GM21447 (cell line): ENCODE data around the gene WASHC1.
"Not testable (repeated sequence)": the region's sequence is repeated elsewhere in the genome, so short reads cannot be mapped to it uniquely, and the experiment has no call there.

Experiments
- ATAC-seq: cut with Tn5 transposase; IDR thresholded peaks from one replicate; pipeline ENCODE4 v1.9.1; 2021; ENCODE audit not compliant: unreplicated experiment

WASHC1 gene

DNA sequence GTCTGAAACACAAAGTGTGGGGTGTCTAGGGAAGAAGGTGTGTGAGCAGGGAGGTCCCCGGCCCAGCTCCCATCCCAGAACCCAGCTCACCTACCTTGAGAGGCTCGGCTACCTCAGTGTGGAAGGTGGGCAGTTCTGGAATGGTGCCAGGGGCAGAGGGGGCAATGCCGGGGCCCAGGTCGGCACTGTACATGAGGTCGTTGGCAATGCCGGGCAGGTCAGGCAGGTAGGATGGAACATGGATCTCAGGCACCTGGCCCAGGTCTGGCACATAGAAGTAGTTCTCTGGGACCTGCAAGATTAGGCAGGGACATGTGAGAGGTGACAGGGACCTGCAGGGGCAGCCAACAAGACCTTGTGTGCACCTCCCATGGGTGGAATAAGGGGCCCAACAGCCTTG lies 12.4 kb downstream of the WASHC1 start:
- ATAC-seq: not testable (repeated sequence)

DNA sequence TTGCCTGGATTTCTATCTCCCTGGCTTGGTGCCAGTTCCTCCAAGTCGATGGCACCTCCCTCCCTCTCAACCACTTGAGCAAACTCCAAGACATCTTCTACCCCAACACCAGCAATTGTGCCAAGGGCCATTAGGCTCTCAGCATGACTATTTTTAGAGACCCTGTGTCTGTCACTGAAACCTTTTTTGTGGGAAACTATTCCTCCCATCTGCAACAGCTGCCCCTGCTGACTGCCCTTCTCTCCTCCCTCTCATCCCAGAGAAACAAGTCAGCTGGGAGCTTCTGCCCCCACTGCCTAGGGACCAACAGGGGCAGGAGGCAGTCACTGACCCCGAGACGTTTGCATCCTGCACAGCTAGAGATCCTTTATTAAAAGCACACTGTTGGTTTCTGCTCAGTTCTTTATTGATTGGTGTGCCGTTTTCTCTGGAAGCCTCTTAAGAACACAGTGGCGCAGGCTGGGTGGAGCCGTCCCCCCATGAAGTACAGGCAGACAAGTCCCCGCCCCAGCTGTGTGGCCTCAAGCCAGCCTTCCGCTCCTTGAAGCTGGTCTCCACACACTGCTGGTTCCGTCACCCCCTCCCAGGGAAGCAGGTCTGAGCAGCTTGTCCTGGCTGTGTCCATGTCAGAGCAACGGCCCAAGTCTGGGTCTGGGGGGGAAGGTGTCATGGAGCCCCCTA lies 15.0 kb downstream of the WASHC1 start:
- not testable (repeated sequence) for ATAC-seq

DNA sequence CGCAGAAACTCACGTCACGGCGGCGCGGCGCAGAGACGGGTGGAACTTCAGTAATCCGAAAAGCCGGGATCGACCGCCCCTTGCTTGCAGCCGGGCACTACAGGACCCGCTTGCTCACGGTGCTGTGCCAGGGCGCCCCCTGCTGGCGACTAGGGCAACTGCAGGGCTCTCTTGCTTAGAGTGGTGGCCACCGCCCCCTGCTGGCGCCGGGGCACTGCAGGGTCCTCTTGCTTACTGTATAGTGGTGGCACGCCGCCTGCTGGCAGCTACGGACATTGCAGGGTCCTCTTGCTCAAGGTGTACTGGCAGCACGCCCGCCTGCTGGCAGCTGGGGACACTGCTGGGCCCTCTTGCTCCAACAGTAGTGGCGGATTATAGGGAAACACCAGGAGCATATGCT lies 18.1 kb downstream of the WASHC1 start:
- ATAC-seq: not testable (repeated sequence)

DNA sequence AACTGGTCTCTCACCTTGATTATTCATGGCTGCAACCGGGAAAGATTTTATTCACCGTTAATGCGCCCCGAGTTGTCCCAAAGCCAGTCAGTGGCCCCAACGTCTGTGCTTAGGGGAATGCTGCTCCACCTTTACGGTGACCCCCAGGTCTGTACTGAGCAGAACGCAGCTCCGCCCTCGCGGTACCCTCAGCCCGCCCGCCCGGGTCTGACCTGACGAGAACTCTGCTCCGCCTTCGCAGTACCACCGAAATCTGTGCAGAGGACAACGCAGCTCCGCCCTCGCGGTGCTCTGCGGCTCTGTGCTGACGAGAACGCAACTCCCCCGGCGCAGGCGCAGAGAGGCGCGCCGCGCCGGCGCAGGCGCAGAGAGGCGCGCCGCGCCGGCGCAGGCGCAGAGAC lies 18.6 kb downstream of the WASHC1 start:
- not testable (repeated sequence) for ATAC-seq

DNA sequence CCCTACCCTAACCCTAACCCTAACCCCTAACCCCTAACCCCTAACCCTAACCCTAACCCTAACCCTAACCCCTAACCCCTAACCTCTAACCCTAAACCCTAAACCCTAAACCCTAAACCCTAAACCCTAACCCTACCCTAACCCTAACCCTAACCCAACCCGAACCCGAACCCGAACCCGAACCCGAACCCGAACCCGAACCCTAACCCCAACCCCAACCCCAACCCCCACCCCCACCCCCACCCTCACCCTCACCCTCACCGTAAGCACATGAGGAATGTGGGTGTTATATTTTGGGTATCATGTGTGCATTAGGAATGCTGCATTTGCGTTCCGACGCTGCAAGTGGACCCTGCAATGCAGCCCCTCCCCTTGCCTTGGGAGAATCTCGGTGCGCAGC lies 19.0 kb downstream of the WASHC1 start:
- not testable (repeated sequence) for ATAC-seq
